ENCODE data around the gene FASTKD2.

The FASTKD2 gene

GRCh38 chr2:206814498-206814897 lies 49.1 kb downstream of the FASTKD2 start:
- Histone ChIP-seq H2BK5ac (ENCODE audit: low read length) (no peak overlapping the region), H2AFZ (ENCODE audit: low read length) (no peak overlapping the region), H3K23ac (ENCODE audit: low read depth, low read length, poor library complexity) (no peak overlapping the region), H3K9me3 (replicated peaks in 1 of 2; ENCODE audit: control insufficient read depth in 2 of 2, insufficient read depth in 1 of 2, low read depth in 1 of 2, low read length in 2 of 2) (peaks cover 2 to 3% of the 10 kb centered on the region in 2 donors), H3K27me3 (ENCODE audit: control insufficient read depth in 3 of 3, insufficient read depth in 3 of 3, low read depth in 1 of 3, low read length in 3 of 3) (no peaks in the 10 kb centered on the region), H3K18ac (ENCODE audit: low read length) (no peak overlapping the region), H3K4me3 (ENCODE audit: low read length in 2 of 2) (no peak overlapping the region), H3K14ac (ENCODE audit: low read length) (no peak overlapping the region), H2BK12ac (ENCODE audit: low read length) (no peak overlapping the region), H3K4me1 (ENCODE audit: control insufficient read depth in 2 of 2, insufficient read depth in 1 of 2, low read depth in 1 of 2, low read length in 2 of 2) (no peaks in the 10 kb centered on the region), H3K4ac (ENCODE audit: low read length) (no peak overlapping the region), H3K4me2 (ENCODE audit: insufficient read depth, low read length, poor library complexity, severe bottlenecking) (no peak overlapping the region), H3K27ac (replicated peaks; ENCODE audit: low read length) (no peak overlapping the region), H2BK120ac (ENCODE audit: low read depth, low read length) (no peak overlapping the region), H4K91ac (ENCODE audit: low read depth, low read length, poor library complexity) (no peak overlapping the region), H3K79me1 (ENCODE audit: low read depth, low read length) (no peaks in the 10 kb centered on the region), H2AK5ac (ENCODE audit: low read depth, low read length) (no peak overlapping the region), H4K8ac (ENCODE audit: low read depth, low read length) (no peak overlapping the region), H3K36me3 (replicated peaks in 1 of 2; ENCODE audit: control insufficient read depth in 2 of 2, insufficient read depth in 2 of 2, low read length in 2 of 2) (no peaks in the 10 kb centered on the region), H2BK15ac (ENCODE audit: low read length) (no peak overlapping the region), H3K9ac (ENCODE audit: low read depth, low read length, poor library complexity) (no peak overlapping the region)
- DNase-seq (ENCODE audit: low spot score): no peak

DNA sequence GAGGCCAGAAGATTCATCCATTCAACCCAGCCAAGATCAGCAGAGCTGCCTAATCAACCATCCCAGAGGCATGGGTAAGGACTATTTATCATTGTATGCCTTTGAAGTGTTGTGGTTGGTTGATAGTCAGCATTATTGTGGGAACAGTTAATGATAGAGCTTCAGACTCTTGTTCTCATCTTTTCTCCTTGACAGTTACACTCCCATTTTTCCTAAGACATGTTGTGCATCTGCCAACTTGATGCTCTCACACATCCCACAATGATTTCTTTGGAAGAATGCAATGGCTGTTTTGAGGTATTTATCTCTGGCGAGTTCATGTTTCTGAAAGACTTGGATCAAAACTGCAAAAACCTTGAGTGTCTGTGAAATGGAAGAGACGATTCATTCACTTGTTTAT lies 55.4 kb downstream of the FASTKD2 start:
- no peaks in the 10 kb centered on the region for H3K27me3 ChIP-seq (ENCODE audit: control insufficient read depth in 3 of 3, insufficient read depth in 3 of 3, low read depth in 1 of 3, low read length in 3 of 3)
- no peak overlapping the region for H3K23ac ChIP-seq (ENCODE audit: low read depth, low read length, poor library complexity)
- no peak overlapping the region for H4K91ac ChIP-seq (ENCODE audit: low read depth, low read length, poor library complexity)
- peaks cover 0 to 2% of the 10 kb centered on the region in 2 donors for H3K9me3 ChIP-seq (replicated peaks in 1 of 2; ENCODE audit: control insufficient read depth in 2 of 2, insufficient read depth in 1 of 2, low read depth in 1 of 2, low read length in 2 of 2)
- no peak overlapping the region for H3K4ac ChIP-seq (ENCODE audit: low read length)
- no peak overlapping the region for H2BK5ac ChIP-seq (ENCODE audit: low read length)
- no peak overlapping the region for H3K18ac ChIP-seq (ENCODE audit: low read length)
- H3K14ac ChIP-seq (ENCODE audit: low read length): no peak overlapping the region
- H2AK5ac ChIP-seq (ENCODE audit: low read depth, low read length): no peak overlapping the region
- H2BK15ac ChIP-seq (ENCODE audit: low read length): no peak overlapping the region
- H3K4me1 ChIP-seq (ENCODE audit: control insufficient read depth in 2 of 2, insufficient read depth in 1 of 2, low read depth in 1 of 2, low read length in 2 of 2): peaks cover 0 to 2% of the 10 kb centered on the region in 2 donors
- no peak overlapping the region for H3K4me2 ChIP-seq (ENCODE audit: insufficient read depth, low read length, poor library complexity, severe bottlenecking)
- no peak overlapping the region for H2BK12ac ChIP-seq (ENCODE audit: low read length)
- H4K8ac ChIP-seq (ENCODE audit: low read depth, low read length): no peak overlapping the region
- H3K36me3 ChIP-seq (replicated peaks in 1 of 2; ENCODE audit: control insufficient read depth in 2 of 2, insufficient read depth in 2 of 2, low read length in 2 of 2): no peaks in the 10 kb centered on the region
- no peak overlapping the region for H3K9ac ChIP-seq (ENCODE audit: low read depth, low read length, poor library complexity)
- no peak overlapping the region for H2BK120ac ChIP-seq (ENCODE audit: low read depth, low read length)
- no peak overlapping the region for H3K4me3 ChIP-seq (ENCODE audit: low read length in 2 of 2)
- no CpG with 5 or more reads among the region's 2 CpGs for WGBS, 2 donors (ENCODE audit: extremely low coverage in 2 of 2, insufficient read length in 2 of 2, insufficient replicate concordance in 1 of 2)
- H2AFZ ChIP-seq (ENCODE audit: low read length): no peak overlapping the region
- DNase-seq (ENCODE audit: low spot score): no peak
- H3K27ac ChIP-seq (replicated peaks; ENCODE audit: low read length): no peak overlapping the region
- H3K79me1 ChIP-seq (ENCODE audit: low read depth, low read length): no peaks in the 10 kb centered on the region

GRCh38 chr2:206823178-206823577 lies 57.8 kb downstream of the FASTKD2 start:
- no peak overlapping the region for H3K4me2 ChIP-seq (ENCODE audit: insufficient read depth, low read length, poor library complexity, severe bottlenecking)
- no peak overlapping the region for H2BK5ac ChIP-seq (ENCODE audit: low read length)
- peaks cover 0 to 2% of the 10 kb centered on the region in 2 donors for H3K4me1 ChIP-seq (ENCODE audit: control insufficient read depth in 2 of 2, insufficient read depth in 1 of 2, low read depth in 1 of 2, low read length in 2 of 2)
- H3K27ac ChIP-seq (replicated peaks; ENCODE audit: low read length): no peak overlapping the region
- no peak overlapping the region for H2BK15ac ChIP-seq (ENCODE audit: low read length)
- H3K79me1 ChIP-seq (ENCODE audit: low read depth, low read length): no peaks in the 10 kb centered on the region
- H2BK120ac ChIP-seq (ENCODE audit: low read depth, low read length): no peak overlapping the region
- no peak overlapping the region for H2AFZ ChIP-seq (ENCODE audit: low read length)
- no peak for DNase-seq (ENCODE audit: low spot score)
- no peak overlapping the region for H3K4ac ChIP-seq (ENCODE audit: low read length)
- no peak overlapping the region for H3K14ac ChIP-seq (ENCODE audit: low read length)
- H3K23ac ChIP-seq (ENCODE audit: low read depth, low read length, poor library complexity): no peak overlapping the region
- no peak overlapping the region for H2AK5ac ChIP-seq (ENCODE audit: low read depth, low read length)
- H3K18ac ChIP-seq (ENCODE audit: low read length): no peak overlapping the region
- H3K36me3 ChIP-seq (replicated peaks in 1 of 2; ENCODE audit: control insufficient read depth in 2 of 2, insufficient read depth in 2 of 2, low read length in 2 of 2): no peaks in the 10 kb centered on the region
- H3K9me3 ChIP-seq (replicated peaks in 1 of 2; ENCODE audit: control insufficient read depth in 2 of 2, insufficient read depth in 1 of 2, low read depth in 1 of 2, low read length in 2 of 2): no peaks in the 10 kb centered on the region
- H2BK12ac ChIP-seq (ENCODE audit: low read length): no peak overlapping the region
- no peak overlapping the region for H3K9ac ChIP-seq (ENCODE audit: low read depth, low read length, poor library complexity)
- no peaks in the 10 kb centered on the region for H3K27me3 ChIP-seq (ENCODE audit: control insufficient read depth in 3 of 3, insufficient read depth in 3 of 3, low read depth in 1 of 3, low read length in 3 of 3)
- no CpG with 5 or more reads among the region's 6 CpGs for WGBS, 2 donors (ENCODE audit: extremely low coverage in 2 of 2, insufficient read length in 2 of 2, insufficient replicate concordance in 1 of 2)
- H3K4me3 ChIP-seq (ENCODE audit: low read length in 2 of 2): no peak overlapping the region
- no peak overlapping the region for H4K91ac ChIP-seq (ENCODE audit: low read depth, low read length, poor library complexity)
- no peak overlapping the region for H4K8ac ChIP-seq (ENCODE audit: low read depth, low read length)

DNA sequence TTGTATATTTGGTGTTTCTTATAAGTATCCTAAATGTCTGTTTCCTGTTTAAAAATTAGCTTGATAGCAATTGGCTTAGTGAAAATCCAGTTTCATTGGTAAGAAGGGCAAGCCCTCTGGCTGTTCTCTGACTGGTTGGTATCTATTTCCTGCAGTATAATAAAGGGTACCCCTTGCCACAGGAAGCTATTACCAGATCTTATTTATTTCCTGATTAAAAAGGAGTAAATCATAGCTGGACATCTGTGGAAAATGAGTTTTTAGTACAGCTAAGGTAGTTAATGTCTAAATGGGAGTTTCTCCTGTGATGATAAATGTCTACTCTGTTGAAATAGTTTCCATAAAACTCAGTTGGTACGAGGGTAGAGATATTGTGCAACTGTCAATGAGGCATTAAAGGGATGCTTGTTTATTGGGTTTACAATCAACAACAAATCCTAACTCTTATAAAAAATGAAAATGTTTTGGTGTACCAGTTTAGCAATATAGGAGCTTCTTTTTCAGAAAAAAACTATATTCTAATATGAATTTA lies 58.7 kb downstream of the FASTKD2 start:
- H3K23ac ChIP-seq (ENCODE audit: low read depth, low read length, poor library complexity): no peak overlapping the region
- peaks cover 0 to 2% of the 10 kb centered on the region in 2 donors for H3K4me1 ChIP-seq (ENCODE audit: control insufficient read depth in 2 of 2, insufficient read depth in 1 of 2, low read depth in 1 of 2, low read length in 2 of 2)
- no peak overlapping the region for H3K9ac ChIP-seq (ENCODE audit: low read depth, low read length, poor library complexity)
- no peak overlapping the region for H3K18ac ChIP-seq (ENCODE audit: low read length)
- no peak overlapping the region for H3K14ac ChIP-seq (ENCODE audit: low read length)
- H3K27ac ChIP-seq (replicated peaks; ENCODE audit: low read length): no peak overlapping the region
- no CpG with 5 or more reads among the region's 1 CpG for WGBS, 2 donors (ENCODE audit: extremely low coverage in 2 of 2, insufficient read length in 2 of 2, insufficient replicate concordance in 1 of 2)
- no peak overlapping the region for H2AFZ ChIP-seq (ENCODE audit: low read length)
- H3K4me2 ChIP-seq (ENCODE audit: insufficient read depth, low read length, poor library complexity, severe bottlenecking): no peak overlapping the region
- no peaks in the 10 kb centered on the region for H3K79me1 ChIP-seq (ENCODE audit: low read depth, low read length)
- no peaks in the 10 kb centered on the region for H3K27me3 ChIP-seq (ENCODE audit: control insufficient read depth in 3 of 3, insufficient read depth in 3 of 3, low read depth in 1 of 3, low read length in 3 of 3)
- no peak overlapping the region for H2BK120ac ChIP-seq (ENCODE audit: low read depth, low read length)
- H2AK5ac ChIP-seq (ENCODE audit: low read depth, low read length): no peak overlapping the region
- H3K4me3 ChIP-seq (ENCODE audit: low read length in 2 of 2): no peak overlapping the region
- H2BK5ac ChIP-seq (ENCODE audit: low read length): no peak overlapping the region
- no peak for DNase-seq (ENCODE audit: low spot score)
- no peak overlapping the region for H2BK12ac ChIP-seq (ENCODE audit: low read length)
- H2BK15ac ChIP-seq (ENCODE audit: low read length): no peak overlapping the region
- H3K9me3 ChIP-seq (replicated peaks in 1 of 2; ENCODE audit: control insufficient read depth in 2 of 2, insufficient read depth in 1 of 2, low read depth in 1 of 2, low read length in 2 of 2): no peaks in the 10 kb centered on the region
- no peak overlapping the region for H3K4ac ChIP-seq (ENCODE audit: low read length)
- no peak overlapping the region for H4K8ac ChIP-seq (ENCODE audit: low read depth, low read length)
- no peak overlapping the region for H4K91ac ChIP-seq (ENCODE audit: low read depth, low read length, poor library complexity)
- no peaks in the 10 kb centered on the region for H3K36me3 ChIP-seq (replicated peaks in 1 of 2; ENCODE audit: control insufficient read depth in 2 of 2, insufficient read depth in 2 of 2, low read length in 2 of 2)

Data from neuronal stem cell (in vitro differentiated cells).